Measurements from ENCODE around the gene MYH14.

Gene MYH14

GRCh38 chr19:50300051-50300450 lies 96.6 kb downstream of the MYH14 start:
- no peak for DNase-seq

- DNase-seq: no peak
These were observed 97.6 kb downstream of the MYH14 start for GRCh38 chr19:50300814-50301606.

DNA sequence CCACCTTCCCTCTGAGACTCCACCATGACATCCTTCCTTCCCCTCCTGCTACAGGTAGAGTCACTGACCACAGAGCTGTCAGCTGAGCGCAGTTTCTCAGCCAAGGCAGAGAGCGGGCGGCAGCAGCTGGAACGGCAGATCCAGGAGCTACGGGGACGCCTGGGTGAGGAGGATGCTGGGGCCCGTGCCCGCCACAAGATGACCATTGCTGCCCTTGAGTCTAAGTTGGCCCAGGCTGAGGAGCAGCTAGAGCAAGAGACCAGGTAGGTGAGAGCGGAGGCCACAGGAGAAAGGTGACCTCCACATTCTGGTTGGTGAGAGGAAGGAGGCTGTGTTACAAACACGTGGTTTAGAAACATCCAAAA lies 98.2 kb downstream of the MYH14 start:
- no peak for DNase-seq

DNA sequence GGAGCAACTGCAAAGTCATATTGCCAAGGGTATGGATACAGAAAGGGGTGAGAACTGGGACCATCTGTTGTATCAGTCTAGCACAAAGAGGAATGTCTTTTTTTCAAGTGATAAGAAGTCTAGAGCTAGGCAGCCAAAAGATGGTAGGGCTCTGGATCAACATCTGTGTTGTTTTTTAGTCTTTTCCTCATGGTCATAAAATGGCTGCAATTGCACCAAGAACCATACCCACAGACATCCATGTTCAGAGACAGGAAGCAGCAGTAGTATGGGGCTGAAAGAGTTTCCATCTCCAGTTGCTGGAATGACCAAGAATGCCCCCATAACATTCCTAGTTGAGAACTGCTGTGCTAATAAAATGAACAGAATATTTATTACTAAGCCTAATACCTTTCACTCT lies 100.1 kb downstream of the MYH14 start:
- no peak for DNase-seq

- DNase-seq: no peak
These were observed 105.6 kb downstream of the MYH14 start for GRCh38 chr19:50308991-50309390.

- no peak for DNase-seq
These were observed 106.1 kb downstream of the MYH14 start for GRCh38 chr19:50309396-50310125.

GRCh38 chr19:50310759-50311465 lies 107.5 kb downstream of the MYH14 start:
- DNase-seq: no peak

- peak; percentile 29 for DNase-seq
These were observed 108.6 kb downstream of the MYH14 start for GRCh38 chr19:50311723-50312635.

GRCh38 chr19:50312967-50313811 lies 109.8 kb downstream of the MYH14 start:
- DNase-seq: no peak

- no peak for DNase-seq
These were observed 110.6 kb downstream of the MYH14 start for GRCh38 chr19:50313812-50314536.

DNA sequence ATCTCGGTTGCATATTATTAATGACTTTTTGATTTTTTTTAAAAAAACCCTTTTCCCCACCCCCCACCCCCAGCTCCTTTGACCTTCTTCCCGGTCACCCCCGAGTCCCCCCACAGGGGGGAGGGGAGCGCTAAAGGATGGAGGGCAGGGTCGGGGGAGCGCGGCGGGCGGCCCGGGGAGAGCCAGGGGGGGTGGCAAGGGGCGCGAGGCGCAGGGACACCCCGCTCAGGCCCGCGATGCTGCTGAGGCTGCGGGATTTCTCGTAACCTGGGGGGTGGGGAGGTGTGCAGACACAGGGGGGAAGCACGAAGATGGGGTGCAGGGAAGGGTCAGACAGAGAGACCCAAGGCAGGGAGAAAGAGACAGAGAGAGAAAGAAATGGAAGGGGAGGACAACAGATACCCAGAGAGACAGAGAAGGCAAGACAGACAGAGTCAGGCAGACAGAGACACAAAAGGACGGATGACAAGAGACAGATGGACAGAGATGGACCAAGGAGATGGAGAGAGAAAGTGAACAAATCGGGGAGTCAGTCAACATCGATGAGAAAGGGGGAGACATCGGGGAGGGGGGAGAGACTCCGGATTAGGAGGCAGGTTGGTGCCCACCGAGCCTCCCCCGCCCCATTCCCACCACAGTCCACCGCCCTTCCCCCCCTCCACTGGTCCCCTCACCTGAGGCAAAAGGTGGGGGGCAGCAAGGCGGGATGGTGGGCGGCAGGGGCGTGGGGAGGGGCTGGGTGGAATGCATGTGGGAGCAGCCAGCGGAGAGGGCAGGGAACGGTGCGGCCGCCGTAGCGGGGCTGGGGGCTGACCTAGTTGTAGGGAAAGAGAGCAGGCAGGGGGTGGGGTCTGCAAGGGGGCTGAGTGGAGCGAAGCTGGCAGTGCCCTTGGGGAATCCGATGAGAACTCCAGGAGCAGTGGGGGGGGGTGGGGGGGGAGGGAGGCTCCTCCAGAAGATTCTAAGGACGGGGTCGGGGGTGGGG lies 111.6 kb downstream of the MYH14 start:
- DNase-seq: no peak

DNA sequence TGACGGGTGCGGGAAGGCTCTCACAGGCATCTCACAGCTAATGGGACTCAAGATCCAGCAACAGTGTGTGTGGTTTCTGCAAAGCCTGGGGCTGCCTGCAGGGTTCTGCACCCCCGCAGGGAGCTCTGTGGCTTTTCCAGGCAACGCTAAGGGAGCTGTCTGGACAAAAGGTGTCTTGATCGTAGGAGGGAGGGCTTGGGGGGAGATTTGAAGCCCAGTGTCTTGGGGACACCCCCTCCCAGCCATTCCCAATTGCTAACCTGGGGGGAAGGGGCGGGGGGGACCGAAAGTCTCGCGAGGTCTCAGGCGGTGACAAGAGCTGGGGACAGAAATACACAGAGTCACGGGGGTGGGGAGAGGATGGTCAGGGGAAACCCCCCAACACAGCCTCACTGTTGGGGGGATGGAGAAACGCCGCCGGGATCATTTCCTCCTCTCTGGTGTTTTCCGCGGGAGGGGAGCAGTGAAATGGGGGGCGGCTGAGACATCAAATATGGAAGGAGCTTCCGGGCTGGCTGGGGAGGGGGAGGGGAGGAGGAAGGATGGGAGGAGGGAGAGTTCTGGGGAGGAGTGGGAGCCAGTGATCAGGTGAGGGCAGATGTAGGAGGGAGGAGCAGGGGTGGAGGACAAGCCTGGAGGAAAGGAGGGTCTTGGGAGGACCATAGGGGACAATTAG lies 112.5 kb downstream of the MYH14 start:
- DNase-seq: peak; percentile 50

DNA sequence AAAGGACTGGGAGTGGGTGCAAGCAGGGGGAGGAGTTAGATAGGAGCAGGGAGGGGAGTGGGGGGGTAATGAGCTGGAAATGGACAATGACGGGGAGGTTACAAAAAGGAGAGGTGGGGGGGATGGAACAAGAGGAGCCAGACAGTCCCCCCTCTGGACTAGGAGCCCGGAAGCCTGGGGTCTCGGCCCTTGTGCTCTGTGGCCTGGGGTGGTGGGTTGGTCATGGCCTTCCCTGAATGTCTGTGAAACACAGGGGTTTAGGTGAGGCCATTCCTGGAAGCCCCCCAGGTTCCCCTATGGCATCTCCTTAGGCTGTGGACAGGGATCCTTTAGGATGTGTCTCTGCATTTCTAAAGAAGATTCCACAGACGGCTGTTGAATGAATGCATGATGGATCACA lies 113.7 kb downstream of the MYH14 start:
- no peak for DNase-seq

GRCh38 chr19:50318438-50318837 lies 115.0 kb downstream of the MYH14 start:
- no peak for DNase-seq

GRCh38 chr19:50319156-50319555 lies 115.7 kb downstream of the MYH14 start:
- no peak for DNase-seq

DNA sequence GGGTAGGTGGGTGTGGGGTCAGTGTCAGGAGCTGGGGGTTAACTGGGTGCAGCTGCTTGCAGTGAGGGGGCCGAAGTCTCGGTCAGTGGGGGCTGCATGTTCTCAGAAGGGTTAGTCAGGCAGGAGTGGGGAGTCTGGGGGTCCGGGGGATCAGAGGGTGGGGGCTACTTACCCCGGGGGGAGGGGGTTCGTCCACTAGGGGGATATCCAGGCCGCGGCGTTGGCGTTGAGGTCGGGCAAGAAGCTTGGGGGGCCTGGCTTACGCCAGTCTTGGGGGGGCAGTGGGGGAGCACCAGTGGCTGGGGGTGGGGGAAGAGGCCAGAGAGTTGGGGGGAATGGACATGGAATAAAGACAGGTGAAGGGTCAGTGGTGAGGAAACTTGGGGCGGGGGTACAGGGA lies 116.6 kb downstream of the MYH14 start:
- no peak for DNase-seq

DNA sequence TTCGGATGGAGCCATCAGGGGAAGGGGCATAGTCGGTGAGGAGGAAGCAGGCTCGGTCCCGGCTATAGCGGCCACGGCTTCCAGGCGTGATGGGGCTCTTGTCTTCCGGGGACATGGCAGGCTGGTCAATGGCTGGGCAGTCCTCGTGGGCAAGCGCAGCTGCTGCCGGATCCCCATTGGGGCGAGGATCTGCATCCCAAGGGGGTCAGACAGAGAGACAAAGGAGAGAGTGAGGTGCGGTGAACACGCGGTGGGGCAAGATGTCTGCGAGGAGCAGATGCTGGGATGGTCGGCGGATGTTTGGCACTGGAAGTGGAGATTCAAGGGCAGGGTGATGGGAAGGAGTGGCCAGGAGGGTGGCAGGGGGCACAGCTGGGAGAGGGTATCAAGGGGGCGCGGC lies 117.2 kb downstream of the MYH14 start:
- no peak for DNase-seq

DNA sequence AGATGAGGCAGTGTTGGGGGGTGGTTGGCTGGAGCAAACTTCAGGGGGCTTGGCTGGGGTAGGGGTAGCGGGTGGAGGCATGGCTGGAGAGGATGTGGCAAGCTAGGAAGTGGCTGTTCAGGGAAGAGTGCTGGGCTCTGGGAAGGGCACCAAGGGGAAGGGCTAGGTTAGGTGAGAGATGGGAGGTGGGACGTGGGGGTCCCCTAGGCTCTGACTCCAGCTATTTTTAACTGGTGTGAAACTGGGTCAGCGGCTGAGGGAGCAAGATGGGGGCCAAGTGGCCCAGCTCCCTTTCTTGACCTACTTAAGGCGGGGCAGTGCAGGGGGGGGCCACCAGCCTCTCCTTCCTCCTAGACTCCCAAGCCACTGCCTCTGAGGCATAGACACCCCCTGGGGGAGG lies 118.4 kb downstream of the MYH14 start:
- DNase-seq: no peak

DNA sequence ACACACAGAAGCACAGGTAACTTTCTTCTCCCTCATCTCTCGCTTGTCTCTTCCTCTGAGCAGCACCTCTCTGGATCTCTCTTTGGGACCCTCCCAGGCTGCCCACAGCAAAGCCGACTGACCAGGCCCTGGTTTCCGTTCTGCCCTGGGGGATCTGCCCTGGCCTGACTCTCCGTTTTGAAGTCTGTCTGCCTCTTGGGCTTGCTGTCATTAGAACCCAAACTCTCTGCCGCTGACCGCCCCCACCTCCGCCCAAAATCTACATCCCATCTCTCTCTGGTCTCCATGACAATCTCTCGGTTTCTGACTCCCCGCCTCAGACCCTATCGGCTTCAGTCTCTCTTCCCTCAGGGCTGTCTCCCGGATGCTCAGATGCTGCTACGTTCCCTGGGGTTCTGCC lies 118.8 kb downstream of the MYH14 start:
- no peak for DNase-seq

All from NCI-H1694 treated with DMSO at 0.1 percent for 48 hours (cell line).